ENCODE data around the gene LYST.
A peak's percentile ranks its signal among the peaks of the same experiment; 100 is the strongest.

Gene LYST

DNA sequence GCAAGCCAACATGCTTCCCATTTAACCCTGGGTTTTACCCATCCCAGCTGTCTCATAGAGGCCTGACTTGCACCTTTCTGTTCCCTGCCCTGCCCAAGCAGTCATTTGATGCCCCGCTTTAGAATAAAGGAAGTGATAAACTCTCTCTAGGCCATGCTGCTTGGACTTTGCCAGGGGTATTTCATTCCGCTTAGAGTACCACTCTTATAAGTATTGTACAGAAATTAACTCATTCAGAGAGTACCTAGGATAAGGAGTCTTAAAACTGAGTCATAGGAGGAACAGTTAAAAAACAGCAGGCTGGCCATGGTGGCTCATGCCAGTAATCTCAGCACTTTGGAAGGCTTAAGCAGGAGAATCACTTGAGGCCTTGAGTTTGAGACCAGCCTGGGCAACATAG lies 21.0 kb upstream of the LYST start:
- DNase-seq, result no peak

DNA sequence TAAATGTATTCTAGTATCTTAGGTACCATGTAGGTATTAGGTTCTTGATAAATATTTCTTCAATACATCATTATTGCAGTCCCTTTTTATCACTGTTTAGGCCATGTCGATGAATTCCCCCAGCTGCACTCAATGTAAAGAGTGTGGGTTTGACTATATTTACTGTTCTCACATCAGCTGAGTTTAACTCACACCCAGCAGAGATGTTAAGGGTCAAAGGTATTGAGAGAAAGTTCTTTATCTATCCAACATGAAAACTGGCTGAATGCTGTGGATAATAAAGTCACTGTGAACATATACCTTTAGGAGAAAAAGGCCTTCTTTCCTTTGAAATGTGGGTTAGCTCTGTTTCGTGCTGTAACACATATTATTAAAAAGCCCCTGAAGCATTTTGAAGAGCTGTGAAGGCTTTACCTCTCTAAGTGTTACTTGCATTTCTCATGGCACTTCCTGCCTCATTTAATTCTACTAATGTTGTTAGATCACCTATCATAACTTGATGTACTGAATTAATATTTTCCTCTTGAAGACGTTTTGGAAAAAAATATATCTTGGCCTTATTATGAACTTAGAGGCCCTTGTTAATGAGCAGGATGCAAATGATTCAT lies 19.1 kb upstream of the LYST start:
- no peak for DNase-seq

DNA sequence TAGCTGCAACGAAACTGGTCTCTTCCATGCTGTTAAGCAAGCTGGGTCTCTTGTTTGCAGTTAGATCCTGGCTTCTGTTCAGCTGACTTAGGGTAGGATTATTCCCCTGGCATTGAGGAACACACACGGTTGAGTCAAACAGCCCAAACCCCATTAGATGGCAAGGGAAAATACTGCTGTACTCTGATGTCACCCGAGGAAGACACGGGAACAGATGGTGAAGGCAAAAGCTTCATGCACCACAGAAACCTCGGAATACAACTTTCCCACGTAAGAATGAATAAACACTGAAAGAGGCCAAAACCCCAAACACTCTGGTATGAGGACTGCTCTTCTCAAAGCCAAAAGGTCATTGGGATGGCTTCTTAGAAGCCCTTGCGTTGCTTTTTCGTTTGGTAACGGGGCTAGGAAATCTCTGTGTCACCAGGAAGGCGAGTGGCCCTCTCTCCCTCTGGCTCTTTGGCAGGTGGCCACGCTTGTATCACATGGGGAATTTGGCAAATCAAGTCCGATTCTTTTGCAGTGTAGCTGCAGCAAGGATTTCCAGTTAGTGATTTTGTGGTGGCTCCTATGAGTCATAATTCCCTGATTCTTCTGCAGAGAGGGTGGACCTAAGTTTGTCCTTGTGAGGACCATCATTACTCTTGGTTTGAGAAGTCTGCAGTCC lies 16.7 kb upstream of the LYST start:
- DNase-seq, result peak; percentile 89

DNA sequence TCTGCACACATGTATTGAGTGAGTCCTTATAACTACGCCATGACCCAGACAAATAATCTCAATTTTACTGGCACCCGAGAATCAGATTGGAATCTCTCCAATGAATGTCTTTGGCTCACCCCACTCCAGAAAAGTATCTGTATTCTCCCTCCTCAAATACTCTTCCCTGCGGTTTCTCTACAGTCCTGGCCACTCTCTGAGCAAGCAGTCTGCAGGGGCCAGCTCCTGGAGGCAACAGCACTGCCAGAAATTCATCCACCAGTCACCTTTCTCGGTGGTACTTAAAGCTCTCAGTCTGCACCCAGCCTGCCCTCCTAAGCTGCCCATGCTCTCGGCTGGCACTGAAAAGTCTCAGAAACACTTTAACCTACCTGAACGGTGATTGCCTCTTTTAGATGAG lies 16.1 kb upstream of the LYST start:
- DNase-seq, result no peak

DNA sequence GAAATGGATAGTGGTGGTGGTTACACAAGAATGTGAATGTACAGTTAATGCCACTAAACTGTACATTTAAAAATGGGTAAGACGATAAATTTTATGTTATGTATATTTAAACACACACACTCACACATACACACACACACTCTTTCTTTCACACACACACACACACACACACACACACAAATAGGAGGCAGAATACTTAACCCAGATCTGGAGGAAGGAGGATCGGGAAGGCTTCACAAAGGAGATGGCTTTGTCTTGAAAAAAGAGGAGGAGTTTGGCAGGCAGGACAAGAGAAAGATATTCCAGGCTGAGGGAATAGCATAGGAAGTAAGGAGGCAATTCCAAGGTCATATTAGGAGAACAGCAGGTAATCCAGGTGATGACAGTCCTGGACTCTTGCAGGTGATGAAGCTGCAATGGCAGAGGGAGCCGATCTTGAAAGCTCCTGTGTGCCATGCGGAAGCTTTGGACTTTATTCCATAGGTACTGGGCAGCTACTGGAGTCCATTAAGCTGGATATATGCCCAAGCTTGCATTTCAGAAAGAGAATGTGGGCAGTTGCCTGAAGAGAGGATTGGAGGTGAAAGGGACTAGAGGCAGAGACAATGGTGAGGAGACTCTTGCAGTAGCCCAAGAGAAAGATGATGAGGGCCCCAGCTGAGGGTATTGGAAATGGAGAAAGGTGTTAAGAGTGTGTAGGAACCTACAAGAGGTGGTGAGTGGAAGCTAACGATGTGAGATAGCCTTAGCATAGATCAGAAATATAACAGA lies 15.4 kb upstream of the LYST start:
- no peak for DNase-seq

DNA sequence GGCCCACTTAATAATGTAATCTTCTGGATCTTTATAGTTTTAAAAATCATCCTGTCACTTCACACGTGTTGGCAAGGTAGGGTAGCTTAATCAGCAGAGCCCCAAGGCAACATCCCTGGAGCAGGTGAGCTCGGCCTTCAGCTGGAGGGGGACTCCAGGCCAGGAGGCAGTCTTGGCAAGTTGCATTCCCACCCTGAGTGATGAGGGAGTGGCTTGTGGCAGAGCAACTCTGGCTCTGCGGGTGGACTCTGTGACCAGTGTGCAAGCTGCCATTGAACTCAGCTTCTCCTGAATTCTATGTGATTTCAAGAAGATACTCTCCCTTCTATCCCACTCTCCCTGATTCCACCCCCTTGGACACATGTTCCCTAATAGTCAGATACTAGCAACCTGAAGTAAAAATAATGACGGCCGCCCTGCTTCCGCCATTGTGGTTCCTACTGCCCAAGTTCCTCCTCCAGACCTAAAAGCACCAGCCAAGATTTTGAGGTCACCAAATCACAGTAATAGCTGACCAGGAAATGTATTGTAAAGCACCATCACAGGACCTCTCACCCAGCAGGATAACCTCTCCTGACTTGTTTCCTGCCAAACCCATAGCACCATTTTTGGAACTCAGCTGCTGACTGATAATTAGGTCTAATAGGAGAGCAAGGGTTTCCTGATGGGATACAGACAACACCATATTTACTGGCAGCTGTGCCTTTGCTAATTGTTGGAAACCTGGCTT lies 11.5 kb upstream of the LYST start:
- DNase-seq, result peak; percentile 71

DNA sequence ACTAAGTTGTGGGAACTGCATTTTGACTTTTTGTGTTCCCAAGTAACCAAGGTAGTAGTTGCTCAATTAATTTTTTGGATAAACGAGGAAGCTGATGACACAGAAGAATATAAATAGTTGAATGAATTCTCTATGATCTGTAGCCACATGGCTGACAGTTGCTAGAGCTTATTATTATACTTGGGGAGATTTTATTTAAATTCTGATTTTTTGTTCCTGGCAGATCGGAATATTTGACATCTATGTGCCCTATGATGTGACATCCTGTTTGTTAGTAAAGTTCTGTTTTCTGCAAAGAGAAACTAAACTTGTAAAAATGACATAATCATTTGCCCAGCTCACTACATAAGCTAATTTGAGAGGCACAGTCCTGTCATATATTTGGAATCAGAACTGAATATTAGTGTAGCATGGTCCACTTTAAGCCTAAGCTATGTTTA lies 9.7 kb upstream of the LYST start:
- peak; percentile 79 for DNase-seq

DNA sequence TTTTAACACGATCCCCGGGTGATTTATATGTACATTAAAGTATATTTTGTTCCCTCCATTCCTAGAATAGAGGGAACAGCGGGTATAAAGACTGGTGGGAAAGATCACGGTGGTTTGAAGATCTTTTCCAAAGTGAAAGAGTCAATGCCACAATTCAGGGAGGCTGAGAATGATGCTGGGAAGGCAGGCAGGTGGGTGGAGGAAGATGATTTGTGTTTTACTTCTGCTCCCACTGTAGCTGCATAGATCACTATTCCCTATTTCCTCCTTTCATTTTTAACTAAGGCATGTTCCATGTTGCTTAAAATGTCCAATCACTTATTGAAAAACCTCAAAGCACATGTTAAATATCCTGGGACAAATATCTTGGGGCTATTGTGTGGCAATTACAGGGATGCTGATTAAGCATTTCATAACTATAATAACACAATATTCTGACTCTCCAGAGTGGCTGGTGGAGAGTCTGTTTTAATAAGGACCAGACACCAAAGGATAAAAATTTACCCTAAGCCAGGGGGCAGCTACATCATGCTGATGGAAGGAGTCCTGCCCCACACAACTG lies 8.4 kb upstream of the LYST start:
- DNase-seq, result peak; percentile 42

DNA sequence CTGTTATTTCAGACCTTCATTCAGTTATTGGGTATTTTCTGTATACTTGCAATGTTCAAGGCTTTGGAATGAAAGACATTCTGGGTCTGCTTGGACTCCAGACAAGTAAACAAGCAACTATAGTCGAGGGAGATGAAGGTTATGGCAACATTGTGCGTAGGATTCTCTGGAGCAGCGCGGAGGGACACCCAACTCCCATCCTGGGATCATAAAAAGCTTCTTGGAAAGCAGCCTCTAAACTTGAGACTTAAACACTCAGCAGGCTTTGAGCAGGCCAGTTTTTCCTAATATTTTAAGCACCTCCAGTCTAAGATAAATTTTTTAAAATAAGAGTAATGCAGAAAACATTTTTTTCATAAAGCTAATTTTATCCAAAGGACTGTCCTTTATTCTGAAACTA lies 7.6 kb upstream of the LYST start:
- DNase-seq, result no peak

DNA sequence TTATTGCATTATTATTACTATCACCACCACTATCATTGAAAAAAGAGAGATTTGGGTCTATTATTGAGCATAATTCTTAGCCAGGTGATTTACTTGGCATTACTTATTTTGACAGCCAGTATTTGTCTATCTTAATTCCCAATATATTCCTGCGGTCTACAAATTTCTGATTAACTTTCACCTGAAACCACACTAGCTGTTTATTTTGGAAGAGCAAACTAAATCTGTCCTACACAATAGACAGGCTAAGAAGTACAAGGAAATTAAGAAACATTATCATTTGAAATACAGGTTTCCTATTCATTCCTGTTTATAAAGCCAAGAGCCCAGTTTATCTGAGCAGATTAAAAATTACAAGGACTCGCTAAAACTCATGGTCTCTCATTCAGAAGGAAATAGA lies 6.9 kb upstream of the LYST start:
- no peak for DNase-seq

DNA sequence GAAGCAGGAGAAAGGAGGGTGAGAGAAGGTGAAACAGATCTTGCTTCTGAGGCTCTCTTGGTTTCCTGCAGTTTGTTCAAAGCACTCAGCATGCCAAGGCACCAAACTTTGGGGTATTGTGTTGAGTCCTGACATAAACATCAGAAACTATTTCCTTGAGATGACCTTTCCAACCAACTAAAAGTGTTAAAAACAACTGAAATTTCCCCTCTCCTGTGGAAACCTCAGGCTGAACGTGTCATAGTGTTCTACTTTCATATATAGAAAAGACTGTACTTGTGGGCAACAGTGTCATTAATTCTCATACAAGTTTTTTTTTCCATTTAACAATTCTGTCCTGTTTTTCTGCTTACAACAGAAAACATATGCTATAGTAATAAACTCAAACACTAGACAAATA lies 6.3 kb upstream of the LYST start:
- DNase-seq, result no peak

DNA sequence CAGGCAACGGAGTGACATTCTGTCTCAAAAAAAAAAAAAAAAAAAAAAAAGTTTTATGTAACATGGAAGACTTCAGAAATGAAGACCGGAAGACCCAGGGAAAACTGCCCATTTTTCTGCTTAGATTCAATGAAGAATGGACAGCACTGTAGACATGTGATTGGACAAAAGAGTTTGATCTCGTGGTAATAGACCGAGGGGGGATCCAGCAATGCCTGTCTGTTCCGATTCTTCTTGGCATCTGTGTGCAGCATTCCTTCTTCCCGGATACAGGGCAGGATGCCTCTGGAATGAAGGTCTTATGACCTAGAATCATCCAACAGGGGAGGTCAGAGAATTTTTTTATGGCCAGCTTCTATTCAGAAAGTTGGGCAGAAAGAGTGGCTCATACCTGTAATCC lies 5.6 kb upstream of the LYST start:
- DNase-seq, result no peak

DNA sequence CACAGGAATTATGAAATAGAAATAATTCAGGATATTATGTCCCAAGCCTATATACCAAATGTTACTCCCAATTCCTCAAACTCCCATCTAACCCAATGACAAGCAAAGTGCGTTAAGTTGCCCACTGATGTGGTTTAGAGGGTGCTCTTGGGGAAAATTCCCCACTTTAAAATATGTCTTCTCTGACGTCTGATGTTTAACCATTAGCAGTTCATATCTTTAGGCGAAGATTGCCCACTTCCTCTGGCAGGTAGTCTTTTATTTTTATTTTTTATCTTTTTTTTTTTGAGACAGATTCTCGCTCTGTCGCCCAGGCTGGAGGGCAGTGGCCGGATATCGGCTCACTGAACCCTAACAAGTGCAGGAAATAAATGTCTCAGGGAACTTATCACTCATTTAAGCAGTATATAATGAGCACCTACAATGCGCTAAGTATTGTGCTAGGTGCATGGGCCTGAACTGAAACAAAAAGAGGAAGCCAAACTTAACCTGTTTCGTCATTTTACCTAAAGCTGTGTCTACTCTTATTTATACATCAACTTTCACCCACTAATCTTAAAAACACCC lies 1.3 kb upstream of the LYST start:
- DNase-seq, result no peak

DNA sequence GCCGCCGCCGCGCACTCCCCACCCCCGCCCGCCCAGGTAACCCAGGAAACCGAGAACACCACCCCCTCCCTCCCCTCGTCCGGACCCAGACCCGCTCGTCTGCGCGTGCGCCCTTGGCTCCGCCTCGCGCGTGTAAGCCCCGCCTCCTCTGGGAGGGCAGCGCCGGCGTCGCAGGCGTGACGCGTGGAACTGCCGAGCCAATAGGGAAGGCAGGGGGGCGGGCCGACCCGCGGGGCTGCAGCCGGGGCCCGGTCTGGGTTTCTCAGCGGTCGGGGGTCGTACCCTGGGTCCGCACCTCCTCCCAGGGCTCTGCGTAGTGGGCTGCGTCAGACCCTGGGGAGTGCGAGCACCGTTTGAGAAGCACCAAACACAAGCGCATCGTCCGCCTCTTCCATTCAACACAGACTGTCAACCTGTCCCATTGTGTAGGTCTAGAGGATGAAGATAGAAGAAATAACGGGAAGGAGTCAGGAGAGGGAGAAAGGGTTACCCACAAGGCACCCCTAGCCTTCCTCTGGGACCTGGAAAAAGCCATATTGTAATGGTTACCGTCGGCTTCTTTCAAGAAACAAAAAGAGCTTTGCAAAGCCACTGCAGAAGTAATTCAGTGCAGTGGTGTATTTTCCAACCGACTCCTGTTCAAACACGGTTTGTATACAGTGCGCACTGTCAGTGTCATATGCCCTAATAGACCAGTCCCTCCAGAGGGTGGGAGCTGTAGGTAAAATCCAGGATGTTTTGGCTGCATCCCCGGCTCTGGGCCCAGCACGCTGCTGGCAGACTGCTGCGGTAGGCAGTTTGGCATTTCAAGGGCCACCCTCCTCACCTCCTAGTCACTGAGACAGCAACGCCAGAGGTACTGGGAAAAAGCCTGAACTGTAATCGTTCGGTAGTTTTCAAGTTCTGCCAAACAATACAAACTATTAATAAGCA lies 473 bp upstream of the LYST start:
- DNase-seq, result peak; percentile 99

DNA sequence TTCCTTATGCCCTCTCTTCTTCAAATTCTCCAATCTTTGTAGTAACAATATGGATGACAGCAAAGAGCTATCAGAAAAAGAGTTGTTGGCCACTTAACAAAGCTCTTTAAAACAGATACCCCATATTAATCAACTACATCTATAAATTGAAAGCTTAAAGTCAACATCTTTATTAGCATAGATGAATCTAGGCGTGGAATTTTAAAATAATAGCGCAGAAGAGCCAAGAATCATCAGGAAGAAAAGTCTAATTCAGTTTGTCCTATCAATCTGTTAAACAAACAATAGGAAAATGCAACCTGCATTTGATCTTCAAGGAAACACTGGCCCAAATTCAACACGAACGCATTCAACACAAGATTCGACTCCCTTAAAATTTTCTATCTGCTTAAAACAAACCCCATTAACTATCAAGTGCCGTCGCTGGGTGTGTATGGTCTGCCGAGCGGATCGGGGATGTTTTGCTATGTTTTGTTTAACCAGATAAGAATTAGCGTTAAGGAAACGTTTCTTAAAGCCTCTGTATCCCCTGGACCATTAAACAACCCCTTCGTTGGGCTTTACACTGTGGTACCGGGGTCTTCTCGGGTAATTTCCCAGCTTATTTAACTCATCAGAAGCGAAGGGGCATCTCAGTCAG lies 1.0 kb downstream of the LYST start:
- no peak for DNase-seq

DNA sequence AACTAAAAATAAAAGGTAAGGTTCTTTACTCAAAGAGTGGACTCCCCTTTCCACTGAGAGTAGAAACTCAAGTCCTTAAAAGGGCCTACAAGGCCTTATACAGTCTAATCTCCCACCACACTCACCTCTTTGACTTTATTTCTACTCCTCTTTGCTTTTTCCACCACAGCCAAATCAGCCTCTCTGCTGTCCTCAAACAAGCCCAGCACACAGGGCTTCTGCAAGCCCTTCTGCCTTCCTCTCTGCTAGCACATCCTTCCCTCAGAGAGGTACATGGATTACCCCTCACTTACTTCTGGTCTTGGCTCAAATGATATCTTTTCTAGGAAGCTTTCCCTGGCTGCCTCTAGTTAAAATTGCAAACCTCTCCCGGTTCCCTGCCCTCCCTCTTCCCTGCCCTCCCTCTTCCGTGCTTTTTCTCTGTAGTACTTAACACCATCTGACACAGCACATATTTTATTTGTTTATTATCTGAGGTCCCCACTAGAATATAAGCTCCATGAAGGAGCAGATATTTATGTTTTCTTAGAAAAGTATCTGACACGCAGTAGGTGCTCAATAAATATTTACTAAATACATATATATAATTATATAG lies 1.7 kb downstream of the LYST start:
- no peak for DNase-seq

DNA sequence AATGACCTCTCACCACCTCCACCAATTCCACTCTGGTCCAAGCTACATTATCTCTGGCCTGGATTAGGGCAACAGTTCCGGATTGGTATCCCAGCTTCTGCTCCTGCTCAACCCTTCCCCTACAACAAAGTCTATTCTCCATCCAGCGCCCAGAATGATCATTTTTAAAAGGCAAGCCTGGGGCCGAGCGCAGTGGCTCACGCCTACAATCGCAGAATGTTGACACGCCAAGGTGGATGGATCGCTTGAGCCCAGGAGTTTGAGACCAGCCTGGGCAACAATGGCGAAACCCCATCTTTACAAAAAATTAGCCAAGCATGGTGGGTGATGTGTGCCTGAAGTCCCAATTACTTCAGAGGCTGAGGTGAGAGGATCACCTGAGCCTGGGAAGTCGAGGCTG lies 2.2 kb downstream of the LYST start:
- DNase-seq, result no peak

DNA sequence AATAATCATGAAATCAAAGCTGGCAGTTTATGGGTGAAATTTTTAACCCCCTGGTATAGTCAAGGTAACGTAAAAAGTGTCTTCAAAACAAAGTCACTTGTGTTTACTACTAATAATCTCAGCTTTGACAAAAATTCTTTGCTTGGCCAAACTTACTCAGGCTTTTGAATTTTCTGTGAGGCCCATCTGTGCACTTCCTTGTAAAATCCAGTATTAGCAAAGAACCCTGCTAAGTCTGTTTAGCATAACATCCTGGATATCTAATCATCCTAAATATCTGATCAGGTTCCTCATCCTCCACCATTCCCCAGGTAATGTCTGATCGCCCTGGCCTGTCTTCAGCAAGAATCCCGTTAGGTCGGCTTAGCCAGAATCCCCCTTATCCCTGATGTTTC lies 3.0 kb downstream of the LYST start:
- DNase-seq, result no peak

DNA sequence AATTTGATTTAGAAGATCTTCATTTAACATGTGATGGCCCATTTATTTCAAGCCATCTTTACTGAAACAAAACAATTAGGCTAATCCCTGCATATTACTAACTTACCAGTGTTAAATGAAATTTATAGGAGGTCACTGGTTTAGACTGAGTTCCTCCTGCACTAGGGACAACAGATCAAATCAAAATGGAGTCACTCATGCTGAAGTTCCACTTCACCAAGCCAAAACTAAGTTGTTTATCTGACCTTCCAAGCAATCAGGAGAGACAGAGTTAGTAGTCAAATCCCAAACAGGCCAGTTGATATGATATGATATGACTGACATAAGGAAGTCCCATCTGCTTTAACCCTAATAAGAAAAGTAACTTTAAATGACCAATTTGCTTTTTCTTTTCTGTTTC lies 4.8 kb downstream of the LYST start:
- DNase-seq, result no peak

DNA sequence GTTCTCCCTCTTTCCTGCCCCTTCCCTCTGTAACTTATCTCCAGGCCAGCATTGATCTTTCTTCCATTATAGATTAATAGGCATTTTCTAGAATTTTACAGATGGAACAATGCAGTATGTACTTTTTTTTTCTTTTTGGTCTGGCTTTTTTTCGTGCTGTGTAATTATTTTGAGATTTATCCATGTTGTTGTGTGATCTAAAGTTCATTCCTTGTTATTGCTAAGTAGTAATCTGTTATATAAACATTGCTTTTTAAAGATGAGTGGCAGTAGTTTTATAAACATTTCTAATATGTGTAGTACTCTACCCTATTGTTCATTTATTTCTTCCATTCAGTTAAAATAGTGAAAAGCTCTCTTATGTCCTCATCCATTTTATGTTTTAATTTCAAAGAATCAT lies 5.9 kb downstream of the LYST start:
- no peak for DNase-seq

DNA sequence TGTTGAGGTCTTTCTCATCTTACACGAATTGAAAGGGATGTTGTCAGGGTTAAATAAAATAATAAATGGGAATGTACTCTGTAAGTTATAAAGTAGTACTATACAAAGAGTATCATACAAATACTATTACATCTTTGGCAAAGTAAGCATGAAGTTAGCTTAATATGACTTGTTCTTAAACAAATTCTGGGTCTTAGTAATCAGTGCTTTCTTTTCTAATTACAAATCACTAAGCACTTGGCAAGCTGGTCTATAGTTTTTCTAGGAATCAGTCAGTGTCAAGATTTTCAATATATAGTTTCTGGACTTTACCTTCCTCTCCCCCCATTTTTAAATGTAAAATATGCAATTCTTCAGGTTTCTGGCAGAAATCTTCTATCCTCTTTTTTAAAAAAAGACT lies 6.9 kb downstream of the LYST start:
- no peak for DNase-seq

Measured in suppressor macrophage treated with lipopolysaccharide for 4 hours (primary cell).